Measurements from ENCODE around the gene EMC9. TPM values are rescaled to one million over a fixed set of nuclear protein-coding genes. Genes with fewer than 3 reads are reported as not detected.
A peak's percentile ranks its signal among the peaks of the same experiment; 100 is the strongest.

The EMC9 gene
- total RNA-seq, 3 donors from 2014 or later = 15.9 to 18.9 (median 17.4) TPM

- Mint-ChIP-seq H3K36me3 (ENCODE audit: insufficient read depth) (peaks cover 36% of the 10 kb centered on the region), H3K9me3 (no peaks in the 10 kb centered on the region), H3K4me1 (ENCODE audit: low read depth) (peaks cover 8% of the 10 kb centered on the region), H3K4me3 (no peak overlapping the region), H3K27me3 (ENCODE audit: low read depth) (no peaks in the 10 kb centered on the region)
- ATAC-seq = no peak
- no peak for DNase-seq
These were observed 19.0 kb downstream of the EMC9 start for GRCh38 chr14:24122416-24122815.

- Mint-ChIP-seq H3K4me3 (no peak overlapping the region), H3K4me1 (ENCODE audit: low read depth) (peaks cover 16% of the 10 kb centered on the region), H3K9me3 (no peaks in the 10 kb centered on the region), H3K36me3 (ENCODE audit: insufficient read depth) (peaks cover 43% of the 10 kb centered on the region), H3K27me3 (ENCODE audit: low read depth) (no peaks in the 10 kb centered on the region)
- DNase-seq (no peak), ATAC-seq (no peak)
These were observed 20.2 kb downstream of the EMC9 start for GRCh38 chr14:24121210-24121609.

GRCh38 chr14:24119691-24120090 is 21.7 kb downstream of the EMC9 start:
- no peak for ATAC-seq
- peaks cover 40% of the 10 kb centered on the region for H3K36me3 Mint-ChIP-seq (ENCODE audit: insufficient read depth)
- no peak for DNase-seq
- no peaks in the 10 kb centered on the region for H3K9me3 Mint-ChIP-seq
- no peak overlapping the region for H3K4me3 Mint-ChIP-seq
- no peaks in the 10 kb centered on the region for H3K27me3 Mint-ChIP-seq (ENCODE audit: low read depth)
- H3K4me1 Mint-ChIP-seq (ENCODE audit: low read depth) = peaks cover 29% of the 10 kb centered on the region

GRCh38 chr14:24117179-24117578 is 24.2 kb downstream of the EMC9 start:
- no peaks in the 10 kb centered on the region for H3K9me3 Mint-ChIP-seq
- peaks cover 24% of the 10 kb centered on the region for H3K4me1 Mint-ChIP-seq (ENCODE audit: low read depth)
- peaks cover 32% of the 10 kb centered on the region for H3K36me3 Mint-ChIP-seq (ENCODE audit: insufficient read depth)
- no peaks in the 10 kb centered on the region for H3K27me3 Mint-ChIP-seq (ENCODE audit: low read depth)
- ATAC-seq (no peak), DNase-seq (no peak)
- H3K4me3 Mint-ChIP-seq = no peak overlapping the region

- H3K4me3 Mint-ChIP-seq = peak overlapping the region; percentile 93
- no peaks in the 10 kb centered on the region for H3K9me3 Mint-ChIP-seq
- peaks cover 27% of the 10 kb centered on the region for H3K36me3 Mint-ChIP-seq (ENCODE audit: insufficient read depth)
- H3K27me3 Mint-ChIP-seq (ENCODE audit: low read depth) = no peaks in the 10 kb centered on the region
- DNase-seq (no peak), ATAC-seq (no peak)
- H3K4me1 Mint-ChIP-seq (ENCODE audit: low read depth) = peaks cover 24% of the 10 kb centered on the region
These were observed 25.1 kb downstream of the EMC9 start for GRCh38 chr14:24116128-24116814.

- no peaks in the 10 kb centered on the region for H3K9me3 Mint-ChIP-seq
- ATAC-seq = no peak
- peak overlapping the region; percentile 93 for H3K4me3 Mint-ChIP-seq
- no peaks in the 10 kb centered on the region for H3K27me3 Mint-ChIP-seq (ENCODE audit: low read depth)
- H3K36me3 Mint-ChIP-seq (ENCODE audit: insufficient read depth) = peaks cover 23% of the 10 kb centered on the region
- peaks cover 26% of the 10 kb centered on the region for H3K4me1 Mint-ChIP-seq (ENCODE audit: low read depth)
- no peak for DNase-seq
These were observed 25.8 kb downstream of the EMC9 start for GRCh38 chr14:24115422-24116127.

- H3K36me3 Mint-ChIP-seq (ENCODE audit: insufficient read depth) = peaks cover 22% of the 10 kb centered on the region
- H3K4me1 Mint-ChIP-seq (ENCODE audit: low read depth) = peaks cover 27% of the 10 kb centered on the region
- peak within 1 kb of the TSS; percentile 93 for H3K4me3 Mint-ChIP-seq
- peak; percentile 99 for DNase-seq
- no peaks in the 10 kb centered on the region for H3K27me3 Mint-ChIP-seq (ENCODE audit: low read depth)
- no peaks in the 10 kb centered on the region for H3K9me3 Mint-ChIP-seq
- peak; percentile 90 to 92 for ATAC-seq
These were observed 26.6 kb downstream of the EMC9 start, which contains the start of the genes DCAF11 and NRL for GRCh38 chr14:24114532-24115421. DCAF11 (plus strand) TSS chr14:24114777; CDS start chr14:24115595, 818 bp downstream. NRL (minus strand) TSS chr14:24114949; CDS start chr14:24082848, 32,101 bp downstream.

GRCh38 chr14:24113801-24114531 is 27.4 kb downstream of the EMC9 start:
- Mint-ChIP-seq H3K27me3 (ENCODE audit: low read depth) (no peaks in the 10 kb centered on the region), H3K36me3 (ENCODE audit: insufficient read depth) (peaks cover 22% of the 10 kb centered on the region), H3K4me1 (ENCODE audit: low read depth) (peaks cover 33% of the 10 kb centered on the region), H3K9me3 (no peaks in the 10 kb centered on the region), H3K4me3 (peak overlapping the region; percentile 93)
- DNase-seq = peak; percentile 58
- ATAC-seq = peak; percentile 27 to 33

- H3K27me3 Mint-ChIP-seq (ENCODE audit: low read depth) = no peaks in the 10 kb centered on the region
- peak overlapping the region; percentile 93 for H3K4me3 Mint-ChIP-seq
- DNase-seq (no peak), ATAC-seq (no peak)
- peaks cover 36% of the 10 kb centered on the region for H3K4me1 Mint-ChIP-seq (ENCODE audit: low read depth)
- H3K36me3 Mint-ChIP-seq (ENCODE audit: insufficient read depth) = peaks cover 17% of the 10 kb centered on the region
- no peaks in the 10 kb centered on the region for H3K9me3 Mint-ChIP-seq
These were observed 28.0 kb downstream of the EMC9 start for GRCh38 chr14:24113379-24113800.

- Mint-ChIP-seq H3K4me1 (ENCODE audit: low read depth) (peaks cover 23% of the 10 kb centered on the region), H3K4me3 (no peak overlapping the region), H3K36me3 (ENCODE audit: insufficient read depth) (no peaks in the 10 kb centered on the region), H3K9me3 (no peaks in the 10 kb centered on the region), H3K27me3 (ENCODE audit: low read depth) (no peaks in the 10 kb centered on the region)
- no peak for ATAC-seq
- DNase-seq = no peak
These were observed 30.9 kb downstream of the EMC9 start for GRCh38 chr14:24110523-24110922.

GRCh38 chr14:24110060-24110459 is 31.3 kb downstream of the EMC9 start:
- no peaks in the 10 kb centered on the region for H3K9me3 Mint-ChIP-seq
- no peak overlapping the region for H3K4me3 Mint-ChIP-seq
- H3K36me3 Mint-ChIP-seq (ENCODE audit: insufficient read depth) = no peaks in the 10 kb centered on the region
- no peaks in the 10 kb centered on the region for H3K27me3 Mint-ChIP-seq (ENCODE audit: low read depth)
- no peak for ATAC-seq
- no peak for DNase-seq
- peaks cover 18% of the 10 kb centered on the region for H3K4me1 Mint-ChIP-seq (ENCODE audit: low read depth)

- H3K27me3 Mint-ChIP-seq (ENCODE audit: low read depth) = no peaks in the 10 kb centered on the region
- DNase-seq = no peak
- ATAC-seq = no peak
- H3K36me3 Mint-ChIP-seq (ENCODE audit: insufficient read depth) = peaks cover 12% of the 10 kb centered on the region
- peak overlapping the region; percentile 52 for H3K4me3 Mint-ChIP-seq
- peaks cover 17% of the 10 kb centered on the region for H3K4me1 Mint-ChIP-seq (ENCODE audit: low read depth)
- no peaks in the 10 kb centered on the region for H3K9me3 Mint-ChIP-seq
These were observed 33.0 kb downstream of the EMC9 start for GRCh38 chr14:24108336-24108874.

GRCh38 chr14:24106672-24107271 is 34.6 kb downstream of the EMC9 start:
- Mint-ChIP-seq H3K27me3 (ENCODE audit: low read depth) (no peaks in the 10 kb centered on the region), H3K36me3 (ENCODE audit: insufficient read depth) (peaks cover 25% of the 10 kb centered on the region), H3K4me1 (ENCODE audit: low read depth) (peaks cover 17% of the 10 kb centered on the region), H3K4me3 (no peak overlapping the region), H3K9me3 (no peaks in the 10 kb centered on the region)
- ATAC-seq = no peak
- DNase-seq = no peak
